Nephron (organoid): ENCODE measurements around the gene RTL1.

ENCODE experiments used
- H3K27ac Mint-ChIP-seq, 3 experiments: 2 replicates each; pipeline ENCODE4 v1.8.0; 2020; ENCODE audit warnings: mixed read lengths in 3 of 3, mild to moderate bottlenecking in 2 of 3, moderate library complexity in 1 of 3
- H3K27me3 Mint-ChIP-seq: 2 replicates; pipeline ENCODE4 v1.8.0; 2021; ENCODE audit warnings: low read depth, mild to moderate bottlenecking, moderate library complexity, mixed read lengths
- H3K36me3 Mint-ChIP-seq: 2 replicates; pipeline ENCODE4 v1.8.0; 2020; ENCODE audit warnings: low read depth, mixed read lengths
- H3K4me1 Mint-ChIP-seq: 2 replicates; pipeline ENCODE4 v1.8.0; 2020; ENCODE audit warnings: mixed read lengths
- H3K4me3 Mint-ChIP-seq, 3 experiments: 2 replicates each; pipeline ENCODE4 v1.8.0; 2020; ENCODE audit warnings: mild to moderate bottlenecking in 3 of 3, mixed read lengths in 3 of 3, moderate library complexity in 2 of 3
- H3K9me3 Mint-ChIP-seq: 2 replicates; pipeline ENCODE4 v1.8.0; 2020; ENCODE audit warnings: mixed read lengths
- TF ChIP-seq, protein P1 (sequence below), 3 experiments: fragments of 200-600 bp; sonication (generic); IDR thresholded peaks; one replicate each; pipeline ENCODE4 v1.5.0; 2021; ENCODE audit warnings: antibody characterized with exemption in 3 of 3; ENCODE audit not compliant: unreplicated experiment in 3 of 3

Gene RTL1

DNA sequence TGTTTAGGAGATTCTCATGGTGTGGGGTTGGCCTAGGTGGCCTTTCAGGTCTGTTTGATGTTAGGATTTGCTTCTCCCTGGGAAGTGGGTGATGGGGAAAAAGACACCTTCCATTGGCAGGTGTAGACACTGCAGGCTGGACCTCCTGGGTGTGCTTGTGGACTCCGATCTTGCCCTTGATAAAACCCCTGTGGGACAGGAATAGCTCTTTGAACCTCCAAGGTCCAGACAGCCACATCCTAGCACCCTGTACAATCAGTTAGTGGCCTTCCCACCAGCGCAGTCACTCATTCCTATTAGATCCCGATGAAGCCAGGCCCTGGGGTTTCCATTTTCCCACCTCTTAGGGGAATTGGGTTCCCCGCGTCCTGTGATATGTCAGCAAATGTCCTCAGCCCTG is 49.1 kb downstream of the RTL1 start:
- TF ChIP-seq, protein P1, sequence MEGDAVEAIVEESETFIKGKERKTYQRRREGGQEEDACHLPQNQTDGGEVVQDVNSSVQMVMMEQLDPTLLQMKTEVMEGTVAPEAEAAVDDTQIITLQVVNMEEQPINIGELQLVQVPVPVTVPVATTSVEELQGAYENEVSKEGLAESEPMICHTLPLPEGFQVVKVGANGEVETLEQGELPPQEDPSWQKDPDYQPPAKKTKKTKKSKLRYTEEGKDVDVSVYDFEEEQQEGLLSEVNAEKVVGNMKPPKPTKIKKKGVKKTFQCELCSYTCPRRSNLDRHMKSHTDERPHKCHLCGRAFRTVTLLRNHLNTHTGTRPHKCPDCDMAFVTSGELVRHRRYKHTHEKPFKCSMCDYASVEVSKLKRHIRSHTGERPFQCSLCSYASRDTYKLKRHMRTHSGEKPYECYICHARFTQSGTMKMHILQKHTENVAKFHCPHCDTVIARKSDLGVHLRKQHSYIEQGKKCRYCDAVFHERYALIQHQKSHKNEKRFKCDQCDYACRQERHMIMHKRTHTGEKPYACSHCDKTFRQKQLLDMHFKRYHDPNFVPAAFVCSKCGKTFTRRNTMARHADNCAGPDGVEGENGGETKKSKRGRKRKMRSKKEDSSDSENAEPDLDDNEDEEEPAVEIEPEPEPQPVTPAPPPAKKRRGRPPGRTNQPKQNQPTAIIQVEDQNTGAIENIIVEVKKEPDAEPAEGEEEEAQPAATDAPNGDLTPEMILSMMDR (IDR thresholded peaks at IDR 0.05; ENCODE audit: unreplicated experiment in 3 of 3), result no peak

DNA sequence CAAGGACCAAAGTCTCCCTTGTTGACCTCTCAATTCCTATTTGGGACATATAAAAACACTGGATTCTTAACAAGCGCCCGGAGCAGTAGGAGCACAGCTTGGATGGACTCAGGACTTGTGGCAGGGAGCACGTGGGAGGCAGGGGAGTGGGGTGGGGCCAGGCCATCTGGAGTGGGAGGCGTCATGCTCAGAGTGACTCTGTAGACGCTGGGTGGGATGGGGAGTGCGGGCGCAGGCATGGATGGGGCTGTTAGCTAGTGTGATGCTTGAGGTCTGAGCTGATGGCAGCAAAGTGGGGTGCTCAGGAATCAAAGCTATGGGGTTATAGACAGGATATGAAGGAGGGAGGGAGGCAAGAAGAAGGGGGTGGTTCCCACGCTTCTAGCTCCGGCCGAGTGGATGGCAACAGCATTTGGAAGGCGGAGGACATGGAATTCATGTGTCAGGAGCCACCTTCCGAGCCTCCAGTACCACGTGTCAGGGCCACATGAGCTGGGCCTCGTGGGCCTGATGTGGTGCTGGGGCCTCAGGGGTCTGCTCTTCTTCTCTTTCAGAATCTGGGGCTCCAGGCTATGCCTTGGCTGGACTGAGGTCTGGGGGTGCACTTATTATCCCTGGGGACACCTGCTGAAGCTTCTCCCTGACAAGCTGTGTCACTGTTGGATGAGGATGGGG is 51.4 kb downstream of the RTL1 start:
- H3K9me3 Mint-ChIP-seq, result no peaks in the 10 kb centered on the region
- peak overlapping the region in 1 of 3 experiments; percentile 15 for H3K27ac Mint-ChIP-seq
- peaks cover 17% of the 10 kb centered on the region for H3K27me3 Mint-ChIP-seq
- peaks cover 10% of the 10 kb centered on the region for H3K4me1 Mint-ChIP-seq
- H3K36me3 Mint-ChIP-seq, result no peaks in the 10 kb centered on the region
- H3K4me3 Mint-ChIP-seq, result no peak overlapping the region
- TF ChIP-seq, protein P1 (IDR thresholded peaks at IDR 0.05; ENCODE audit: unreplicated experiment in 3 of 3), result no peak

More for the DNA sequence above, 49.1 kb downstream of the RTL1 start:
- Mint-ChIP-seq H3K4me3 (no peak overlapping the region), H3K36me3 (no peaks in the 10 kb centered on the region), H3K27ac (no peak overlapping the region), H3K4me1 (peaks cover 10% of the 10 kb centered on the region), H3K9me3 (no peaks in the 10 kb centered on the region), H3K27me3 (peaks cover 17% of the 10 kb centered on the region)

DNA sequence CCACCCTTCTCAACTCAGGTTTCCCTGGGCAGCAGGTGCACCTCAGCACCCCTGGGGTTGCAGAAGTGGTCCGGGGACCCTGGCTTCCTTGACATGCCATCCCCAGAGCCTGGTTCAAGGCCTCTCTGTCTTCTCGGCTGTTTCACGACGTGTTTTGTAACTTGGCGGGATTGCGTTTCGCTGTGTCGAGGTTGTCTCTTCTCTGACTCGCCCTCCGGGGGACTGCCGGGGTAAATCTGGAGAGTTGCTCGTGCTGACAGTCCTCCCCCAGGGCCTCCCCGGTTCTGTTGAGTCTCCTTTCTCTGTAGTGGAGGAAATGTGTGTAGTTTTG is 52.0 kb downstream of the RTL1 start:
- peaks cover 17% of the 10 kb centered on the region for H3K27me3 Mint-ChIP-seq

DNA sequence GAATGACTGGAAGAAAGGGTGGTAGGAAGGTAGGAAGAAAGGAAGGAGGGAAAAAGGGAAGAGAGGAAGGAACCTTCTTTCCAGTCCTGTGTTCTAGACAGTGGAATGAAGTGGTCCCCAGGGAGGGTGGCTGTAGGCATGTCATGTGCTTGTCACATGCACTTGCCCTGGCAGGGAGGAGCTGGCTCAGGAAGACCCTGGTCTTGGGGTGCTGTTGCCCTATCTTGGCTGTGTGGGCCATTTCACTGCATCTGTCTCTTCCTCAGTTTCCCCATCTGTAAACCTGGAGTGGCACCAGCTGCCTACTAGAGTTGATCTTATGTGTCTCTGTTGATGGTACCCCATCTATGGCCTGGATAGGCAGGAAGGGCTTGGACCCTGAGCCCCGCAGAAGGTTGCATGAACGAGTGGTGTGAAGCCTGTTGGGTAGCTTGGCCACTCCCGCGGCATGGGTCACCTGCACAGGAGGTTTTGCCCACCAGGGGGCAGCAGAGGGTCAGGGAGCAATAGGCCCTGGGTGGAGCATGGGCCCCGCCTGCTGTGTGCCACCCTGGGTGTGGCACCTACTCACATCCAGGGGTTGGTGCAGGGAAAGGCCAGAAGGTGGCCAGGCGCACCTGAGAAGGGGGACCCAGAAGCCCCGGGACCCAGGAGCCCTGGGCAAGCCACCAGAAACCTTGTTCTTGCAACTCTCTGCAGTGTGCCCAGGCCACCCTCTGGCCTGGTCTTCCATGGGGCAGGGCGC is 52.5 kb downstream of the RTL1 start:
- Mint-ChIP-seq H3K4me3 (no peak overlapping the region), H3K27ac (no peak overlapping the region), H3K4me1 (peaks cover 10% of the 10 kb centered on the region), H3K9me3 (no peaks in the 10 kb centered on the region), H3K36me3 (no peaks in the 10 kb centered on the region), H3K27me3 (peaks cover 11% of the 10 kb centered on the region)
- TF ChIP-seq, protein P1 (IDR thresholded peaks at IDR 0.05; ENCODE audit: unreplicated experiment in 3 of 3), result peak; percentile 23 to 36 (median 30)

More for the DNA sequence above, 52.0 kb downstream of the RTL1 start:
- TF ChIP-seq, protein P1 (IDR thresholded peaks at IDR 0.05; ENCODE audit: unreplicated experiment in 3 of 3), result no peak
- Mint-ChIP-seq H3K9me3 (no peaks in the 10 kb centered on the region), H3K4me3 (no peak overlapping the region), H3K4me1 (peaks cover 10% of the 10 kb centered on the region), H3K36me3 (no peaks in the 10 kb centered on the region), H3K27ac (peak overlapping the region in 1 of 3 experiments; percentile 15)

DNA sequence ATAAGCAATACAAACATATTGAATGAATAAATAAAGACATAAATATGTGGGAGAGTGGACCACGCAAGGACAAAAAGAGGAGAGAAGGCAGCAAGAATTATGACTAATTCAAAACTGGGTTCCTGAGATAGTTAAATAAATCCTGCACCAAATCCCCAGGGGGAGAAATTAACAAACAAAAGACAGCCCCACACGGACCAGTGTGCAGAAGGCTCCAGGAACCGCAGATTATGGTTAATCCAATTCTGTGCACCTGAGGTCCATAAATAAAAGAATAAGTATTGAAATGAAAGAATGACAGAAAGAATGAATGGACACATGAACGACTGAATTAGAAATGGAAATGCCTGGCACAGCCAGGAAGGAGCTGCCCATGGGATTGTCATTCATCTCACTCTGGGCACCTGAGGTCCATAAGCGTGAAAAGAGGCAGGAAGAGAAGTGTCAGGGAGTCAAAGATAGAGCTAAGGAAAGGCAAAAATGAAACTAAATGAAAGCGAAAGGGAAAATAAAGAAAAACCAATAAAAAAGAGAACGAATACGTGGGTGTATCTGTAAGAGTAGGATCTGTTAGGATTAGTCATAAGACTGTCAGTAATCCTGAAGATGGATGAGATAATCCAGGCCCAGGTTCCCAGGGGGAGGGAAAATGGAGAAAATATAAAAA is 54.3 kb downstream of the RTL1 start:
- Mint-ChIP-seq H3K27ac (no peak overlapping the region), H3K9me3 (no peaks in the 10 kb centered on the region), H3K36me3 (no peaks in the 10 kb centered on the region), H3K27me3 (no peaks in the 10 kb centered on the region), H3K4me1 (peaks cover 14% of the 10 kb centered on the region), H3K4me3 (no peak overlapping the region)
- TF ChIP-seq, protein P1 (IDR thresholded peaks at IDR 0.05; ENCODE audit: unreplicated experiment in 3 of 3), result no peak
